Mammary epithelial cell (primary cell): ENCODE measurements around the gene WDR86.

Experiments
- EZH2 ChIP-seq: IDR thresholded peaks from 2 replicates; pipeline ENCODE4 v1.6.1; 2012; ENCODE audit warnings: low read length, inconsistent platforms, borderline replicate concordance
- TF ChIP-seq, protein P1 (sequence below), 2 donors: IDR thresholded peaks in 1 of 2; conservative IDR thresholded peaks in 1 of 2; 2 replicates each; pipeline ENCODE4 v1.5.1; 2011 to 2012; ENCODE audit warnings: inconsistent platforms in 2 of 2, low read length in 2 of 2, mild to moderate bottlenecking in 2 of 2, control low read depth in 1 of 2, low read depth in 1 of 2; ENCODE audit not compliant: insufficient read depth in 1 of 2; ENCODE audit errors: extremely low read depth in 1 of 2

DNA sequence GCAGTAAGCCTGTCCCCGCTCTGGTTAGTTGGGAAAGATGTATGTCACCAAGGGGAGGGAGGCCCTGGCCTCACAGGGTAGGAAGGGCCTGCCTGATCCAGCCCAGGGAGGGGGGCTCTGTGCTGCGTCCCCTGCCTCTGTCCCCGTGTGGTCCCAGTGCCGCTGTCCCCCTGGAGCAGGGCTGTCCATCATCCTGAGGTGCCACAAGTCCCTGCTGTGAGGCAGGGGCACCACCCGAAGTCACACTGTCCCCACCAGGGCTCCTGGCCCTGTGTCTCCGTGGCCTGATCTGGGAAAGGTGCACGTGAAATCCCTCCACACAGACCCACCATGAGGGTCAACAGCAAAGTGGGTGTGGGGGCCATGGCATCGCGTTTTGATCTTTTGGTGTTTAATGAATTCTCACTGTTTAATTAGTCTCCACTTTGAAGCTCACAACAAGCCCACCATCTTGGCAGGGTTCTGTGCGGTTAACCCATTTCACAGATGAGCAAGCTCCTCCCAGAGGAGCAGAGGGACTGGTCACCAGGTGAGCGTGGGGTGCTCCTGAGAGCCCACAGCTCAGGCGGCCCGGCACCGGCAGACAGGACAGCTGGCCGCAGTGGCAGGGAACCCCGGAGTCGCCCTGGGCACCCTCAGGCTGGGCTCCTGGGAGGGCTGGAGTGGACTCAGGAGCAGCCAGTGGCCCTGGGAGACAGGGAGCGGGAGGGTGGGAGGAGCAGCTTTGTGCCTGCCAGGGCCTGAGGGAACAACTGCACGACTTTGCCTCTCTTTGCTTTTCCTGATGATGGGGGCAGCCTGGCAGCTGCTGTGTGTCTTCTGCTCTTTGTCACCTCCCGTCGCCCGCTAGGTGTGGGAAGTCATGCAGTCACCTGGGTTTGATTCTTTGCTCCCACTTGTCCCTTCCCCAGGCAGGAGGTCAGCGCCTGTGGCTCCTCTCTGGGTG, 42.1 kb upstream of the WDR86 start:
- TF ChIP-seq, protein P1, sequence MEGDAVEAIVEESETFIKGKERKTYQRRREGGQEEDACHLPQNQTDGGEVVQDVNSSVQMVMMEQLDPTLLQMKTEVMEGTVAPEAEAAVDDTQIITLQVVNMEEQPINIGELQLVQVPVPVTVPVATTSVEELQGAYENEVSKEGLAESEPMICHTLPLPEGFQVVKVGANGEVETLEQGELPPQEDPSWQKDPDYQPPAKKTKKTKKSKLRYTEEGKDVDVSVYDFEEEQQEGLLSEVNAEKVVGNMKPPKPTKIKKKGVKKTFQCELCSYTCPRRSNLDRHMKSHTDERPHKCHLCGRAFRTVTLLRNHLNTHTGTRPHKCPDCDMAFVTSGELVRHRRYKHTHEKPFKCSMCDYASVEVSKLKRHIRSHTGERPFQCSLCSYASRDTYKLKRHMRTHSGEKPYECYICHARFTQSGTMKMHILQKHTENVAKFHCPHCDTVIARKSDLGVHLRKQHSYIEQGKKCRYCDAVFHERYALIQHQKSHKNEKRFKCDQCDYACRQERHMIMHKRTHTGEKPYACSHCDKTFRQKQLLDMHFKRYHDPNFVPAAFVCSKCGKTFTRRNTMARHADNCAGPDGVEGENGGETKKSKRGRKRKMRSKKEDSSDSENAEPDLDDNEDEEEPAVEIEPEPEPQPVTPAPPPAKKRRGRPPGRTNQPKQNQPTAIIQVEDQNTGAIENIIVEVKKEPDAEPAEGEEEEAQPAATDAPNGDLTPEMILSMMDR (conservative IDR thresholded peaks at IDR 0.05 in 1 of 2, IDR thresholded peaks at IDR 0.05 in 1 of 2; ENCODE audit: extremely low read depth in 1 of 2, insufficient read depth in 1 of 2, low read depth in 1 of 2, low read length in 2 of 2), result no peak
- TF ChIP-seq EZH2, result no peak
